Measurements from ENCODE around the gene CCDC190.
"Not testable (repeated sequence)": the region's sequence is repeated elsewhere in the genome, so short reads cannot be mapped to it uniquely, and the experiment has no call there.

CCDC190 gene

GRCh38 chr1:162846256-162847212 is 14.4 kb downstream of the CCDC190 start:
- in situ Hi-C loops (cut with MboI; ENCODE audit: low pct_unique_long_range_greater_than_20kb, low sequenced_read_pairs): no loop called here
- DNase-seq: no peak

GRCh38 chr1:162844153-162844552 is 16.8 kb downstream of the CCDC190 start:
- in situ Hi-C loops (cut with MboI; ENCODE audit: low pct_unique_long_range_greater_than_20kb, low sequenced_read_pairs): no loop called here

GRCh38 chr1:162840250-162840839 is 20.6 kb downstream of the CCDC190 start:
- no peak for DNase-seq
- in situ Hi-C loops (cut with MboI; ENCODE audit: low pct_unique_long_range_greater_than_20kb, low sequenced_read_pairs): no loop called here

More at GRCh38 chr1:162844153-162844552, 16.8 kb downstream of the CCDC190 start:
- no peak for DNase-seq

GRCh38 chr1:162838863-162839262 is 22.1 kb downstream of the CCDC190 start:
- no peak for DNase-seq
- in situ Hi-C loops (cut with MboI; ENCODE audit: low pct_unique_long_range_greater_than_20kb, low sequenced_read_pairs): no loop called here

- DNase-seq: no peak
These were observed 25.6 kb downstream of the CCDC190 start for GRCh38 chr1:162835157-162835899.

GRCh38 chr1:162832470-162832869 is 28.5 kb downstream of the CCDC190 start:
- in situ Hi-C loops (cut with MboI; ENCODE audit: low pct_unique_long_range_greater_than_20kb, low sequenced_read_pairs): no loop called here
- no peak for DNase-seq

More at GRCh38 chr1:162835157-162835899, 25.6 kb downstream of the CCDC190 start:
- in situ Hi-C loops (cut with MboI; ENCODE audit: low pct_unique_long_range_greater_than_20kb, low sequenced_read_pairs): no loop called here

- in situ Hi-C loops (cut with MboI; ENCODE audit: low pct_unique_long_range_greater_than_20kb, low sequenced_read_pairs): no loop called here
These were observed 31.7 kb downstream of the CCDC190 start for GRCh38 chr1:162829268-162829667.

GRCh38 chr1:162823771-162824525 is 37.0 kb downstream of the CCDC190 start:
- DNase-seq: no peak
- in situ Hi-C loops (cut with MboI; ENCODE audit: low pct_unique_long_range_greater_than_20kb, low sequenced_read_pairs): no loop called here

More at GRCh38 chr1:162829268-162829667, 31.7 kb downstream of the CCDC190 start:
- DNase-seq: no peak

- DNase-seq: no peak
- in situ Hi-C loops (cut with MboI; ENCODE audit: low pct_unique_long_range_greater_than_20kb, low sequenced_read_pairs): no loop called here
These were observed 37.7 kb downstream of the CCDC190 start for GRCh38 chr1:162823231-162823630.

- in situ Hi-C loops (cut with MboI; ENCODE audit: low pct_unique_long_range_greater_than_20kb, low sequenced_read_pairs): no loop called here
- no peak for DNase-seq
These were observed 38.4 kb downstream of the CCDC190 start for GRCh38 chr1:162822391-162823200.

- DNase-seq; in situ Hi-C loops (cut with MboI; ENCODE audit: low pct_unique_long_range_greater_than_20kb, low sequenced_read_pairs): not testable (repeated sequence)
These were observed 42.3 kb downstream of the CCDC190 start for GRCh38 chr1:162818666-162819065.

GRCh38 chr1:162818136-162818535 is 42.8 kb downstream of the CCDC190 start:
- in situ Hi-C loops (cut with MboI; ENCODE audit: low pct_unique_long_range_greater_than_20kb, low sequenced_read_pairs); DNase-seq: not testable (repeated sequence)

GRCh38 chr1:162812357-162812756 is 48.6 kb downstream of the CCDC190 start:
- in situ Hi-C loops (cut with MboI; ENCODE audit: low pct_unique_long_range_greater_than_20kb, low sequenced_read_pairs); DNase-seq: not testable (repeated sequence)

- in situ Hi-C loops (cut with MboI; ENCODE audit: low pct_unique_long_range_greater_than_20kb, low sequenced_read_pairs); DNase-seq: not testable (repeated sequence)
These were observed 53.5 kb downstream of the CCDC190 start for GRCh38 chr1:162807503-162807902.
